ENCODE data around the gene RAP1A. TPM values are rescaled to one million over a fixed set of nuclear protein-coding genes. Genes with fewer than 3 reads are reported as not detected.
"Not testable (repeated sequence)": the region's sequence is repeated elsewhere in the genome, so short reads cannot be mapped to it uniquely, and the experiment has no call there.

The RAP1A gene
- total RNA-seq, 2 experiments from 2014 or later: 132 to 133 TPM

- H3K4me3 Mint-ChIP-seq: peak overlapping the region; percentile 80
- peak overlapping the region; percentile 14 for H3K27ac Mint-ChIP-seq
- peaks cover 24% of the 10 kb centered on the region for H3K4me1 Mint-ChIP-seq (ENCODE audit: low read depth)
- H3K36me3 Mint-ChIP-seq (ENCODE audit: low read depth): no peaks in the 10 kb centered on the region
- no peak for DNase-seq
- no peaks in the 10 kb centered on the region for H3K9me3 Mint-ChIP-seq (ENCODE audit: insufficient read depth)
- CTCF ChIA-PET: interaction anchor here (0.9 to 6.7 kb wide), 8 partner anchors 10 to 230 kb away, joined by 3 to 45 read pairs (median 14); partner anchors contain the start of gene DDX20
- H3K27me3 Mint-ChIP-seq (ENCODE audit: low read depth): peaks cover 41% of the 10 kb centered on the region
- POLR2A ChIA-PET: interaction anchor here (0.5 to 2.4 kb wide), 6 partner anchors 10 to 230 kb away, joined by 3 to 12 read pairs (median 4); no protein-coding TSS in a partner anchor
- ATAC-seq: no peak
Observed at GRCh38 chr1:111738133-111738435, 118.5 kb downstream of the RAP1A start.

GRCh38 chr1:111738436-111739193 is 119.0 kb downstream of the RAP1A start:
- Mint-ChIP-seq H3K27ac (peak overlapping the region; percentile 75), H3K4me3 (peak overlapping the region; percentile 80), H3K9me3 (ENCODE audit: insufficient read depth) (no peaks in the 10 kb centered on the region), H3K4me1 (ENCODE audit: low read depth) (peaks cover 21% of the 10 kb centered on the region), H3K36me3 (ENCODE audit: low read depth) (no peaks in the 10 kb centered on the region), H3K27me3 (ENCODE audit: low read depth) (peaks cover 43% of the 10 kb centered on the region)
- peak; percentile 66 for ATAC-seq
- ChIA-PET POLR2A (interaction anchor here (0.5 to 2.4 kb wide), 9 partner anchors 9 to 599 kb away, joined by 3 to 12 read pairs (median 3); partner anchors contain the start of genes CEPT1 and DRAM2), CTCF (interaction anchor here (0.9 to 6.7 kb wide), 12 partner anchors 9 to 263 kb away, joined by 3 to 45 read pairs (median 4); partner anchors contain the start of gene DDX20)
- peak; percentile 63 for DNase-seq

GRCh38 chr1:111739194-111739924 is 119.8 kb downstream of the RAP1A start, which contains the start of gene INKA2:
Gene INKA2, minus strand, starts transcription at chr1:111739395. Its CDS starts 153 bp downstream, at chr1:111739242.
- H3K4me1 Mint-ChIP-seq (ENCODE audit: low read depth): peaks cover 21% of the 10 kb centered on the region
- ChIA-PET POLR2A (interaction anchor here (0.6 to 2.4 kb wide), 7 partner anchors 8 to 600 kb away, joined by 3 to 12 read pairs (median 5); partner anchors contain the start of genes CEPT1 and DRAM2), CTCF (interaction anchor here (1.0 to 6.7 kb wide), 12 partner anchors 8 to 263 kb away, joined by 3 to 45 read pairs (median 4); partner anchors contain the start of gene DDX20)
- no peaks in the 10 kb centered on the region for H3K36me3 Mint-ChIP-seq (ENCODE audit: low read depth)
- H3K27ac Mint-ChIP-seq: peak within 1 kb of the TSS; percentile 75
- peak; percentile 88 for DNase-seq
- ATAC-seq: peak; percentile 90
- H3K4me3 Mint-ChIP-seq: peak within 1 kb of the TSS; percentile 80
- peaks cover 46% of the 10 kb centered on the region for H3K27me3 Mint-ChIP-seq (ENCODE audit: low read depth)
- no peaks in the 10 kb centered on the region for H3K9me3 Mint-ChIP-seq (ENCODE audit: insufficient read depth)

GRCh38 chr1:111739925-111740765 is 120.6 kb downstream of the RAP1A start:
- peaks cover 51% of the 10 kb centered on the region for H3K27me3 Mint-ChIP-seq (ENCODE audit: low read depth)
- CTCF ChIA-PET: interaction anchor here (1.1 to 6.7 kb wide), 7 partner anchors 8 to 232 kb away, joined by 3 to 45 read pairs (median 5); no protein-coding TSS in a partner anchor

GRCh38 chr1:111742292-111742691 is 122.7 kb downstream of the RAP1A start:
- Mint-ChIP-seq H3K4me1 (ENCODE audit: low read depth) (peaks cover 27% of the 10 kb centered on the region), H3K27me3 (ENCODE audit: low read depth) (peaks cover 45% of the 10 kb centered on the region)
- not testable (repeated sequence) for H3K36me3 Mint-ChIP-seq (ENCODE audit: low read depth); ATAC-seq; DNase-seq; H3K4me3 Mint-ChIP-seq; H3K27ac Mint-ChIP-seq; H3K9me3 Mint-ChIP-seq (ENCODE audit: insufficient read depth)
- ChIA-PET CTCF (interaction anchor here (1.0 to 2.1 kb wide), 4 partner anchors 13 to 260 kb away, joined by 3 to 11 read pairs (median 3); no protein-coding TSS in a partner anchor), POLR2A (interaction anchor here (1.0 kb wide), 1 partner anchor 13 kb away, joined by 3 read pairs; no protein-coding TSS in a partner anchor)

More at GRCh38 chr1:111739925-111740765, 120.6 kb downstream of the RAP1A start:
- H3K36me3 Mint-ChIP-seq (ENCODE audit: low read depth): no peaks in the 10 kb centered on the region
- DNase-seq (no peak), ATAC-seq (peak; percentile 34)
- peaks cover 21% of the 10 kb centered on the region for H3K4me1 Mint-ChIP-seq (ENCODE audit: low read depth)
- peak overlapping the region; percentile 25 for H3K27ac Mint-ChIP-seq
- H3K9me3 Mint-ChIP-seq (ENCODE audit: insufficient read depth): no peaks in the 10 kb centered on the region
- H3K4me3 Mint-ChIP-seq: peak overlapping the region; percentile 80
- POLR2A ChIA-PET: interaction anchor here (0.7 to 1.6 kb wide), 3 partner anchors 11 to 16 kb away, joined by 3 to 10 read pairs (median 3); no protein-coding TSS in a partner anchor

- CTCF ChIA-PET: interaction anchor here (0.7 to 2.5 kb wide), 6 partner anchors 12 to 261 kb away, joined by 3 to 11 read pairs (median 3); no protein-coding TSS in a partner anchor
- no peak for DNase-seq
- Mint-ChIP-seq H3K36me3 (ENCODE audit: low read depth) (no peaks in the 10 kb centered on the region), H3K4me1 (ENCODE audit: low read depth) (peaks cover 24% of the 10 kb centered on the region), H3K4me3 (no peak overlapping the region), H3K27me3 (ENCODE audit: low read depth) (peaks cover 38% of the 10 kb centered on the region), H3K27ac (no peak overlapping the region), H3K9me3 (ENCODE audit: insufficient read depth) (no peaks in the 10 kb centered on the region)
- POLR2A ChIA-PET: interaction anchor here (1.0 kb wide), 1 partner anchor 12 kb away, joined by 3 read pairs; no protein-coding TSS in a partner anchor
- no peak for ATAC-seq
Observed at GRCh38 chr1:111742938-111743549, 123.5 kb downstream of the RAP1A start.

GRCh38 chr1:111743679-111744101 is 124.1 kb downstream of the RAP1A start:
- Mint-ChIP-seq H3K27ac (no peak overlapping the region), H3K36me3 (ENCODE audit: low read depth) (no peaks in the 10 kb centered on the region), H3K9me3 (ENCODE audit: insufficient read depth) (no peaks in the 10 kb centered on the region), H3K4me3 (no peak overlapping the region), H3K4me1 (ENCODE audit: low read depth) (peaks cover 21% of the 10 kb centered on the region), H3K27me3 (ENCODE audit: low read depth) (peaks cover 35% of the 10 kb centered on the region)
- POLR2A ChIA-PET: no interaction called here
- DNase-seq: no peak
- ATAC-seq: no peak
- CTCF ChIA-PET: interaction anchor here (0.7 to 2.5 kb wide), 8 partner anchors 11 to 267 kb away, joined by 3 to 11 read pairs (median 6); no protein-coding TSS in a partner anchor

GRCh38 chr1:111745675-111746613 is 126.4 kb downstream of the RAP1A start:
- Mint-ChIP-seq H3K27me3 (ENCODE audit: low read depth) (peaks cover 29% of the 10 kb centered on the region), H3K36me3 (ENCODE audit: low read depth) (no peaks in the 10 kb centered on the region), H3K9me3 (ENCODE audit: insufficient read depth) (no peaks in the 10 kb centered on the region), H3K27ac (no peak overlapping the region), H3K4me1 (ENCODE audit: low read depth) (peaks cover 16% of the 10 kb centered on the region), H3K4me3 (no peak overlapping the region)
- no peak for ATAC-seq
- POLR2A ChIA-PET: interaction anchor here (0.6 to 1.3 kb wide), 2 partner anchors 76 to 239 kb away, joined by 3 read pairs; no protein-coding TSS in a partner anchor
- DNase-seq: no peak
- CTCF ChIA-PET: interaction anchor here (0.7 to 8.1 kb wide), 14 partner anchors 8 to 292 kb away, joined by 3 to 79 read pairs (median 8); partner anchors contain the start of gene INKA2

- H3K9me3 Mint-ChIP-seq (ENCODE audit: insufficient read depth): no peaks in the 10 kb centered on the region
- no peak for ATAC-seq
- POLR2A ChIA-PET: interaction anchor here (1.3 to 1.7 kb wide), 3 partner anchors 8 to 239 kb away, joined by 3 to 7 read pairs (median 5); partner anchors contain the start of gene INKA2
- H3K4me3 Mint-ChIP-seq: no peak overlapping the region
- CTCF ChIA-PET: interaction anchor here (0.7 to 8.1 kb wide), 33 partner anchors 8 to 547 kb away, joined by 3 to 79 read pairs (median 4); partner anchors contain the start of genes DDX20 and INKA2
- H3K27ac Mint-ChIP-seq: no peak overlapping the region
- H3K27me3 Mint-ChIP-seq (ENCODE audit: low read depth): peaks cover 23% of the 10 kb centered on the region
- H3K4me1 Mint-ChIP-seq (ENCODE audit: low read depth): peaks cover 18% of the 10 kb centered on the region
- DNase-seq: no peak
- H3K36me3 Mint-ChIP-seq (ENCODE audit: low read depth): no peaks in the 10 kb centered on the region
Observed at GRCh38 chr1:111746614-111746999, 127.0 kb downstream of the RAP1A start.
